Panc1 (cell line): ENCODE data around the gene PPM1G. TPM values are rescaled to one million over a fixed set of nuclear protein-coding genes. Genes with fewer than 3 reads are reported as not detected.

Experiments
- ATAC-seq: fragments of 200-7000 bp; cut with Tn5 transposase; 2 replicates; pipeline ENCODE4 v1.9.1; 2020; ENCODE audit warnings: mild to moderate bottlenecking, moderate library complexity
- BruUV-seq: library from RNA; stranded (reverse); fragments of 400-500 nt; replicated peaks from 2 replicates; lab custom pipeline; 2021; lab: Mats Ljungman, UMichigan
- CTCF ChIA-PET: fragments of 300-600 bp; sonication (Branson Sonifier 250); formaldehyde crosslinking; loops from one replicate; lab custom pipeline; 2022; ENCODE audit warnings: antibody characterized with exemption; lab: Charles Lee
- POLR2A ChIA-PET: fragments of 300-600 bp; sonication (Branson Sonifier 250); formaldehyde crosslinking; loops from one replicate; lab custom pipeline; 2022; ENCODE audit warnings: antibody characterized with exemption; lab: Charles Lee
- DNase-seq: peaks from one replicate; pipeline ENCODE4 v3.0.0-alpha.2; 2010; ENCODE audit warnings: low read depth, low spot score
- H3K27ac ChIP-seq: 2 replicates; pipeline ENCODE4 v1.5.1; 2011; ENCODE audit warnings: mild to moderate bottlenecking, low read length, inconsistent platforms
- H3K27me3 ChIP-seq: fragments of 200-500 bp; sonication (Bioruptor generic); 2 replicates; pipeline ENCODE4 v1.6.0; 2014; ENCODE audit warnings: low read length, inconsistent platforms; ENCODE audit not compliant: control insufficient read depth, insufficient read depth
- H3K36me3 ChIP-seq: fragments of 200-500 bp; sonication (Bioruptor generic); 2 replicates; pipeline ENCODE4 v1.5.1; 2014; ENCODE audit warnings: inconsistent platforms, mild to moderate bottlenecking, low read length, moderate library complexity; ENCODE audit not compliant: control insufficient read depth, insufficient read depth
- H3K4me1 ChIP-seq: 2 replicates; pipeline ENCODE4 v1.5.1; 2011; ENCODE audit warnings: inconsistent platforms, mild to moderate bottlenecking, low read length, moderate library complexity; ENCODE audit not compliant: control insufficient read depth, insufficient read depth
- H3K4me3 ChIP-seq, 2 experiments: 2 replicates each; pipeline ENCODE4 v1.5.1; 2011 to 2012; ENCODE audit warnings: low read depth in 2 of 2, low read length in 2 of 2, mild to moderate bottlenecking in 2 of 2, inconsistent platforms in 1 of 2, moderate library complexity in 1 of 2
- H3K9me3 ChIP-seq: fragments of 200-500 bp; sonication (Bioruptor generic); 2 replicates; pipeline ENCODE4 v1.5.1; 2014; ENCODE audit warnings: low read depth, mild to moderate bottlenecking, inconsistent platforms, low read length, moderate library complexity; ENCODE audit not compliant: control insufficient read depth, insufficient read depth
- POLR2AphosphoS5 ChIP-seq: IDR thresholded peaks from 2 replicates; pipeline ENCODE4 v1.6.1; 2012; ENCODE audit warnings: mild to moderate bottlenecking, low read depth, low read length, moderate library complexity
- SIN3A ChIP-seq: IDR thresholded peaks from 2 replicates; pipeline ENCODE4 v1.6.1; 2012; ENCODE audit warnings: low read depth, mild to moderate bottlenecking, low read length, moderate library complexity, borderline replicate concordance; ENCODE audit not compliant: insufficient read depth
- TCF7L2 ChIP-seq: IDR thresholded peaks from 2 replicates; pipeline ENCODE4 v1.6.1; 2011; ENCODE audit warnings: mild to moderate bottlenecking, low read depth, low read length, inconsistent platforms
- in situ Hi-C: cut with HindIII; loops from 2 replicates; pipeline ENCODE4 v1.10.0; 2016; ENCODE audit warnings: low sequenced_read_pairs, low pct_unique_long_range_greater_than_20kb
- intact Hi-C: fragments of 100-400 bp; cut with micrococcal nuclease; formaldehyde crosslinking; loops from one replicate; pipeline ENCODE4 v1.10.0; 2022; ENCODE audit not compliant: unreplicated experiment
- total RNA-seq: library from RNA; stranded (reverse); gene quantifications from one replicate; pipeline ENCODE4 v1.2.1, GENCODE V29; 2021; ENCODE audit not compliant: unreplicated experiment
- TF ChIP-seq, protein P1 (sequence below), 2 experiments: IDR thresholded peaks; 2 replicates each; pipeline ENCODE4 v1.6.1; 2011 to 2012; ENCODE audit warnings: low read depth in 2 of 2, control low read depth in 1 of 2, low read length in 1 of 2, mild to moderate bottlenecking in 1 of 2, moderate library complexity in 1 of 2; ENCODE audit not compliant: insufficient read depth in 1 of 2
- TF ChIP-seq, protein P2 (sequence below): fragments of 450-650 bp; IDR thresholded peaks from 2 replicates; pipeline ENCODE4 v1.5.1; 2017; ENCODE audit warnings: mild to moderate bottlenecking

PPM1G gene
- total RNA-seq, 1 experiment from 2014 or later: 115 TPM

DNA sequence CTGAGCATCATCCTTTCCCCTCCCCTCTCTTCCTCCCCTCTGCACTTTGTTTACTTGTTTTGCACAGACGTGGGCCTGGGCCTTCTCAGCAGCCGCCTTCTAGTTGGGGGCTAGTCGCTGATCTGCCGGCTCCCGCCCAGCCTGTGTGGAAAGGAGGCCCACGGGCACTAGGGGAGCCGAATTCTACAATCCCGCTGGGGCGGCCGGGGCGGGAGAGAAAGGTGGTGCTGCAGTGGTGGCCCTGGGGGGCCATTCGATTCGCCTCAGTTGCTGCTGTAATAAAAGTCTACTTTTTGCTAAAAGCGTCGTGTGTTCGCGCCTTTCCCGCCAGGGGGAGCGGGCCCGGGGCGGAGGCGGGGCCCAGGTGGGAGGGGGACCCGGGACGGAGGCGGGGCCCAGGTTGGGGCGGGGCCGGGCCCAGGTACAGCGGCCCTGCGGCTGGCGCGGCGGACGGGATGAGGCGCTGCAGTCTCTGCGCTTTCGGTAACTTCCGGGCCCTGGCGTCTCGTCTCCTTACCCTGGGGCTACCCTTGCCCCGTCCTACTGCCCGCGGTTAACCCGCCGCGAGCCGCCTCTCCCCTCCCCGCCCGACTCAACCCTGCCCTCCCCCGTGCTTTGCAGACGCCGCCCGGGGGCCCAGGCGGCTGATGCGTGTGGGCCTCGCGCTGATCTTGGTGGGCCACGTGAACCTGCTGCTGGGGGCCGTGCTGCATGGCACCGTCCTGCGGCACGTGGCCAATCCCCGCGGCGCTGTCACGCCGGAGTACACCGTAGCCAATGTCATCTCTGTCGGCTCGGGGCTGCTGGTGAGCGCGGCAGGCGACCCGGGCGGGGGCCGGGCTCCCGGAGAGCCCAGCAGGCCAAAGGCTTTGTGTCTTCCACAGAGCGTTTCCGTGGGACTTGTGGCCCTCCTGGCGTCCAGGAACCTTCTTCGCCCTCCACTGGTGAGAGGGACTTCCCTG lies 32.8 kb upstream of the PPM1G start, which contains the start of gene KRTCAP3:
TSS of gene KRTCAP3 (plus strand) at position 424 of the 962 bp plus-strand sequence. CDS start at position 456, 32 bp downstream.
- intact Hi-C loops (no loop called here), in situ Hi-C loops (no loop called here)
- TF ChIP-seq POLR2AphosphoS5: 0 out of 2 replicates have a peak, but pooled peaks have one; percentile 31
- no peak for TF ChIP-seq TCF7L2
- POLR2A ChIA-PET: interaction anchor here (0.6 kb wide), 1 partner anchor 35 kb away, joined by 3 read pairs; no protein-coding TSS in a partner anchor
- DNase-seq: no peak
- no peak within 1 kb of the TSS for H3K4me3 ChIP-seq
- H3K9me3 ChIP-seq: no peaks in the 10 kb centered on the region
- H3K27me3 ChIP-seq: no peaks in the 10 kb centered on the region
- H3K4me1 ChIP-seq: no peaks in the 10 kb centered on the region
- peaks cover 6% of the 10 kb centered on the region for H3K36me3 ChIP-seq
- H3K27ac ChIP-seq: no peak within 1 kb of the TSS
- CTCF ChIA-PET: no interaction called here
- ATAC-seq: 0 out of 2 replicates have a peak, but pooled peaks have one; percentile 15
- no TSS peak for BruUV-seq

DNA sequence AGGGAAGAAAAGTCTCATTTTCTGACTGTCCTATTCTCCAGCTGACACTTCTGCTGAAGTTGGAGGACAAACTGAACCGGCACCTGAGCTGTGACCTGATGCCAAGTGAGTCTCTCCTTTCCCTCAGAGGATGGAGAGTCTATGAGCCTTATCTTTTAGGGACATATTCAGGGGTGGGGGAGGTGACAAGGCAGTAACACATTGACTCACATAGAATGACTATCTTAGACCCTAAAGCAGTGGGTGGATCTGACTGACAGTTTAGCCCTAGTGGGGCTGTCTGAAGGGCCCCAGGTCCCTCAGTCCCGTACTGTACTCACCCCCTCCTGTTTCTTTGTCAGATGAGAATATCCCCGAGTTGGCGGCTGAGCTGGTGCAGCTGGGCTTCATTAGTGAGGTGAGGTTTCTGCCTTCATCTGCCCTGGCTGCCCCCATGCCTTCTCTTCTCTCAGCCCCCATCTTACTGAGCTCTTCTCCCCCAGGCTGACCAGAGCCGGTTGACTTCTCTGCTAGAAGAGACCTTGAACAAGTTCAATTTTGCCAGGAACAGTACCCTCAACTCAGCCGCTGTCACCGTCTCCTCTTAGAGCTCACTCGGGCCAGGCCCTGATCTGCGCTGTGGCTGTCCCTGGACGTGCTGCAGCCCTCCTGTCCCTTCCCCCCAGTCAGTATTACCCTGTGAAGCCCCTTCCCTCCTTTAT lies 32.0 kb upstream of the PPM1G start:
- H3K4me1 ChIP-seq: no peaks in the 10 kb centered on the region
- peaks cover 13% of the 10 kb centered on the region for H3K36me3 ChIP-seq
- CTCF ChIA-PET: no interaction called here
- in situ Hi-C loops (no loop called here), intact Hi-C loops (no loop called here)
- TF ChIP-seq TCF7L2: no peak
- no peak for TF ChIP-seq POLR2AphosphoS5
- TF ChIP-seq, protein P1, sequence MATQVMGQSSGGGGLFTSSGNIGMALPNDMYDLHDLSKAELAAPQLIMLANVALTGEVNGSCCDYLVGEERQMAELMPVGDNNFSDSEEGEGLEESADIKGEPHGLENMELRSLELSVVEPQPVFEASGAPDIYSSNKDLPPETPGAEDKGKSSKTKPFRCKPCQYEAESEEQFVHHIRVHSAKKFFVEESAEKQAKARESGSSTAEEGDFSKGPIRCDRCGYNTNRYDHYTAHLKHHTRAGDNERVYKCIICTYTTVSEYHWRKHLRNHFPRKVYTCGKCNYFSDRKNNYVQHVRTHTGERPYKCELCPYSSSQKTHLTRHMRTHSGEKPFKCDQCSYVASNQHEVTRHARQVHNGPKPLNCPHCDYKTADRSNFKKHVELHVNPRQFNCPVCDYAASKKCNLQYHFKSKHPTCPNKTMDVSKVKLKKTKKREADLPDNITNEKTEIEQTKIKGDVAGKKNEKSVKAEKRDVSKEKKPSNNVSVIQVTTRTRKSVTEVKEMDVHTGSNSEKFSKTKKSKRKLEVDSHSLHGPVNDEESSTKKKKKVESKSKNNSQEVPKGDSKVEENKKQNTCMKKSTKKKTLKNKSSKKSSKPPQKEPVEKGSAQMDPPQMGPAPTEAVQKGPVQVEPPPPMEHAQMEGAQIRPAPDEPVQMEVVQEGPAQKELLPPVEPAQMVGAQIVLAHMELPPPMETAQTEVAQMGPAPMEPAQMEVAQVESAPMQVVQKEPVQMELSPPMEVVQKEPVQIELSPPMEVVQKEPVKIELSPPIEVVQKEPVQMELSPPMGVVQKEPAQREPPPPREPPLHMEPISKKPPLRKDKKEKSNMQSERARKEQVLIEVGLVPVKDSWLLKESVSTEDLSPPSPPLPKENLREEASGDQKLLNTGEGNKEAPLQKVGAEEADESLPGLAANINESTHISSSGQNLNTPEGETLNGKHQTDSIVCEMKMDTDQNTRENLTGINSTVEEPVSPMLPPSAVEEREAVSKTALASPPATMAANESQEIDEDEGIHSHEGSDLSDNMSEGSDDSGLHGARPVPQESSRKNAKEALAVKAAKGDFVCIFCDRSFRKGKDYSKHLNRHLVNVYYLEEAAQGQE (IDR thresholded peaks at IDR 0.05; ENCODE audit: insufficient read depth in 1 of 2, low read depth in 2 of 2, low read length in 1 of 2): no peak
- TF ChIP-seq, protein P2, sequence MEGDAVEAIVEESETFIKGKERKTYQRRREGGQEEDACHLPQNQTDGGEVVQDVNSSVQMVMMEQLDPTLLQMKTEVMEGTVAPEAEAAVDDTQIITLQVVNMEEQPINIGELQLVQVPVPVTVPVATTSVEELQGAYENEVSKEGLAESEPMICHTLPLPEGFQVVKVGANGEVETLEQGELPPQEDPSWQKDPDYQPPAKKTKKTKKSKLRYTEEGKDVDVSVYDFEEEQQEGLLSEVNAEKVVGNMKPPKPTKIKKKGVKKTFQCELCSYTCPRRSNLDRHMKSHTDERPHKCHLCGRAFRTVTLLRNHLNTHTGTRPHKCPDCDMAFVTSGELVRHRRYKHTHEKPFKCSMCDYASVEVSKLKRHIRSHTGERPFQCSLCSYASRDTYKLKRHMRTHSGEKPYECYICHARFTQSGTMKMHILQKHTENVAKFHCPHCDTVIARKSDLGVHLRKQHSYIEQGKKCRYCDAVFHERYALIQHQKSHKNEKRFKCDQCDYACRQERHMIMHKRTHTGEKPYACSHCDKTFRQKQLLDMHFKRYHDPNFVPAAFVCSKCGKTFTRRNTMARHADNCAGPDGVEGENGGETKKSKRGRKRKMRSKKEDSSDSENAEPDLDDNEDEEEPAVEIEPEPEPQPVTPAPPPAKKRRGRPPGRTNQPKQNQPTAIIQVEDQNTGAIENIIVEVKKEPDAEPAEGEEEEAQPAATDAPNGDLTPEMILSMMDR: no peak
- TF ChIP-seq SIN3A: no peak
- H3K27ac ChIP-seq: no peak overlapping the region
- BruUV-seq: TSS peak; percentile 22
- no peaks in the 10 kb centered on the region for H3K9me3 ChIP-seq
- DNase-seq: no peak
- POLR2A ChIA-PET: interaction anchor here (0.6 kb wide), 1 partner anchor 35 kb away, joined by 3 read pairs; no protein-coding TSS in a partner anchor
- H3K27me3 ChIP-seq: no peaks in the 10 kb centered on the region
- H3K4me3 ChIP-seq: no peak overlapping the region
- 0 out of 2 replicates have a peak, but pooled peaks have one; percentile 27 for ATAC-seq
